Measurements from ENCODE around the gene WEE1.

Gene WEE1

GRCh38 chr11:9625728-9626127 lies 52.3 kb downstream of the WEE1 start:
- DNase-seq, result no peak

- DNase-seq, result no peak
Observed at GRCh38 chr11:9626496-9627394, 53.3 kb downstream of the WEE1 start.

- DNase-seq, result no peak
Observed at GRCh38 chr11:9629064-9629463, 55.6 kb downstream of the WEE1 start.

GRCh38 chr11:9633679-9634078 lies 60.2 kb downstream of the WEE1 start:
- no peak for DNase-seq

GRCh38 chr11:9636691-9637090 lies 63.2 kb downstream of the WEE1 start:
- no peak for DNase-seq

GRCh38 chr11:9639099-9639498 lies 65.6 kb downstream of the WEE1 start:
- no peak for DNase-seq

Measured in femur (tissue), 1 donor.